Hepatocyte (in vitro differentiated cells): ENCODE results near the gene CCDC138. TPM values are rescaled to one million over a fixed set of nuclear protein-coding genes. Genes with fewer than 3 reads are reported as not detected.

Experiments
- DNase-seq: peaks from one replicate; pipeline ENCODE4 v3.0.0-alpha.2; 2016; ENCODE audit warnings: low spot score
- H2AFZ ChIP-seq: fragments of 200-600 bp; sonication (generic); 2 replicates; pipeline ENCODE4 v1.6.0; 2016; ENCODE audit warnings: antibody characterized with exemption, mild to moderate bottlenecking
- H3K27ac ChIP-seq: fragments of 200-600 bp; sonication (generic); 2 replicates; pipeline ENCODE4 v1.5.1; 2016; ENCODE audit warnings: mild to moderate bottlenecking
- H3K27me3 ChIP-seq: fragments of 200-600 bp; sonication (generic); 2 replicates; pipeline ENCODE4 v1.6.1; 2016
- H3K36me3 ChIP-seq: fragments of 200-600 bp; sonication (generic); replicated peaks from 2 replicates; pipeline ENCODE4 v1.5.1; 2016; ENCODE audit warnings: low read depth; ENCODE audit not compliant: insufficient read depth
- H3K4me1 ChIP-seq: fragments of 200-600 bp; sonication (generic); 2 replicates; pipeline ENCODE4 v1.5.1; 2016; ENCODE audit warnings: mild to moderate bottlenecking, moderate library complexity; ENCODE audit not compliant: insufficient read depth
- H3K4me2 ChIP-seq: fragments of 200-600 bp; sonication (generic); 2 replicates; pipeline ENCODE4 v1.6.0; 2016
- H3K4me3 ChIP-seq: fragments of 200-600 bp; sonication (generic); 2 replicates; pipeline ENCODE4 v1.5.1; 2016; ENCODE audit warnings: mild to moderate bottlenecking
- H3K79me2 ChIP-seq: fragments of 200-600 bp; sonication (generic); 2 replicates; pipeline ENCODE4 v1.6.0; 2017; ENCODE audit warnings: mild to moderate bottlenecking
- H3K9me2 ChIP-seq: fragments of 200-600 bp; sonication (generic); replicated peaks from 2 replicates; pipeline ENCODE4 v1.6.0; 2017; ENCODE audit warnings: mild to moderate bottlenecking; ENCODE audit not compliant: insufficient read depth
- H3K9me3 ChIP-seq: fragments of 200-600 bp; sonication (generic); 2 replicates; pipeline ENCODE4 v1.5.1; 2016; ENCODE audit warnings: low read depth, mild to moderate bottlenecking
- H4K20me1 ChIP-seq: fragments of 200-600 bp; sonication (generic); 2 replicates; pipeline ENCODE4 v1.6.0; 2016; ENCODE audit warnings: mild to moderate bottlenecking; ENCODE audit not compliant: insufficient read depth, poor library complexity, severe bottlenecking
- CTCF ChIP-seq: fragments of 200-600 bp; sonication (generic); IDR thresholded peaks from 2 replicates; pipeline ENCODE4 v1.5.1; 2016; ENCODE audit warnings: antibody characterized with exemption, mild to moderate bottlenecking; ENCODE audit not compliant: poor library complexity
- EZH2 ChIP-seq: fragments of 200-600 bp; sonication (generic); IDR thresholded peaks from 2 replicates; pipeline ENCODE4 v1.6.1; 2016; ENCODE audit warnings: antibody characterized with exemption, mild to moderate bottlenecking, borderline replicate concordance
- EZH2phosphoT487 ChIP-seq: fragments of 200-600 bp; sonication (generic); IDR thresholded peaks from one replicate; pipeline ENCODE4 v1.6.1; 2018; ENCODE audit warnings: antibody characterized with exemption, mild to moderate bottlenecking, low read depth, moderate library complexity; ENCODE audit not compliant: unreplicated experiment, severe bottlenecking
- WGBS: methylation state at CpG from one replicate; pipeline ENCODE4 v1.1.6; 2016; ENCODE audit warnings: low lambda C conversion rate; ENCODE audit errors: missing lambda C conversion rate; 5-methylcytosine and 5-hydroxymethylcytosine counted together
- polyA plus RNA-seq: library from polyadenylated mRNA; unstranded; fragments of >200 nt; fragmentation: Nextera tagmentation; extraction: Ambion mirVana; gene quantifications from 2 replicates; pipeline ENCODE4 v1.2.1, GENCODE V29; 2016
- total RNA-seq: library from RNA; depleted of rRNA; stranded (reverse); fragments of >200 nt; gene quantifications from 2 replicates; pipeline ENCODE4 v1.2.3, GENCODE V29; 2014

The CCDC138 gene
- total and polyA plus RNA-seq, 2 experiments from 2014 or later = 2.7 to 6.6 TPM

DNA sequence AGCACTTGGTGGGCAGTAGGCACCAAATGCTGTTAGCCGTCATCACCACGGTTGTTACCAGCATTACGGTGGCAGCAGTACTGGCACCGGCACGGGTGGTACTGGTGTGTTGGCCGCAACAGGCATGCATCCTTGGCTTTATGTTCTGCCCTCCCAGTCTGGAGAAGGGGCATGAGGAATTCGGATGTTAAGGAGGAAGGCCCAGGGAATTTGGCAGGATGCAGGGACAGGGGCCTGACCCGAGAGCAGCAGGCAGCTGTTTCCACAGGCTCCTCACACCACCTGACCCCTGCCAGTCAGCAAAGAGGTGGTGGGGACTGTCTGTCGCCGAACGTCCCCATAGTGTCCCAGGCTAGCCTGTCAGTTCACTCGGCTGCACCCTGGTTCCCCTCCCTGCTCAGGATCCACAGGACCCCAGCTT lies 123.5 kb downstream of the CCDC138 start:
- Histone ChIP-seq H3K79me2 (no peaks in the 10 kb centered on the region), H3K9me2 (no peaks in the 10 kb centered on the region), H3K9me3 (no peaks in the 10 kb centered on the region), H3K4me3 (no peak overlapping the region), H3K4me1 (no peaks in the 10 kb centered on the region), H2AFZ (no peak overlapping the region), H3K4me2 (no peak overlapping the region), H3K36me3 (no peaks in the 10 kb centered on the region), H3K27ac (no peak overlapping the region), H4K20me1 (no peaks in the 10 kb centered on the region), H3K27me3 (no peaks in the 10 kb centered on the region)
- TF ChIP-seq EZH2phosphoT487 = no peak
- no peak for TF ChIP-seq EZH2
- no peak for TF ChIP-seq CTCF
- WGBS = 90% methylated on average over 12 of the region's 12 CpGs
- no peak for DNase-seq

DNA sequence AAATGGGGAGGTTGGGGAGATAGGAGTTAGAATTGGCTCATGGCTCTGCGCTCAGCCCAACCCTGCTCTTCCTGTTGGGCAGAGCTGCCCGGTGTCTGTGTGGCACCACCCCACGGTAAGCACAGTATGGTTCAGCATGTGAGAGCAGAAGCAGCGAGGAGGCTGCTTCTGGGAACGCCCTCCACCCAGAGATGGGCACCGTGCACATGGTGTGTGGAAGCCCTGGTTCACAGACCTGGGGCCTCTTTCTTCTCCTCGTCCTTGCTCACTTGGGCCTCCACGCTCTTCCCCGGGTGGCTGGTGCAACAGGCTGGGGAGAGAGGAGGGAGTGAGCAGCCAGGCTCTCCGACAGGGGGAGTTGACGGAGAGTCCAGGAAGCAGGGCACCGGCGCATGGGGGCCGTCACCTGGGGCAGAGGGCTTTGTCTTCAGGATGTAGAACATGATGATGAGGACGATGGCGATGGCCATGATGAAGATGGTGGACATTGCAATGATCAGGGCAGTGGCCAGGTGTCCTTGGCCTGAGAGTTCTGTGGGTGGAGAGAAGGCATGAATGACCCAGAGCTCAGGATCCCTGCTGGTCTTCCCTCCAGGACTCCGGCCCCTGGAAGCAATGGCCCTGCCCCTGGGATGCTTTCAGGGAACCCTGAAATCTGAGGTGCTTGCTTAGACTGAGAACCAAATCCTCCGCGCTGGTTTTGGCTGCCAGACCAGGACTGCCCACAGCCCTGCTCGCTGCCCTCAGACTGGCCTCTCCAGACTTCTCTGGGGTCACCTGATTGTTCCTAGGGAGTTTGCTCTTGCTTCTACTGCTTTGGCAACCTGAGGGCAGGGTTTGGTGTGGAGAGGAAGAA lies 124.2 kb downstream of the CCDC138 start:
- no peak overlapping the region for H3K4me2 ChIP-seq
- H2AFZ ChIP-seq = no peak overlapping the region
- DNase-seq = no peak
- H3K36me3 ChIP-seq = no peaks in the 10 kb centered on the region
- no peaks in the 10 kb centered on the region for H3K9me2 ChIP-seq
- H3K79me2 ChIP-seq = no peaks in the 10 kb centered on the region
- no peaks in the 10 kb centered on the region for H4K20me1 ChIP-seq
- TF ChIP-seq EZH2 (no peak), CTCF (no peak), EZH2phosphoT487 (no peak)
- H3K4me1 ChIP-seq = no peaks in the 10 kb centered on the region
- WGBS = 87% methylated on average over 20 of the region's 20 CpGs
- no peak overlapping the region for H3K4me3 ChIP-seq
- H3K27me3 ChIP-seq = no peaks in the 10 kb centered on the region
- no peak overlapping the region for H3K27ac ChIP-seq
- no peaks in the 10 kb centered on the region for H3K9me3 ChIP-seq

DNA sequence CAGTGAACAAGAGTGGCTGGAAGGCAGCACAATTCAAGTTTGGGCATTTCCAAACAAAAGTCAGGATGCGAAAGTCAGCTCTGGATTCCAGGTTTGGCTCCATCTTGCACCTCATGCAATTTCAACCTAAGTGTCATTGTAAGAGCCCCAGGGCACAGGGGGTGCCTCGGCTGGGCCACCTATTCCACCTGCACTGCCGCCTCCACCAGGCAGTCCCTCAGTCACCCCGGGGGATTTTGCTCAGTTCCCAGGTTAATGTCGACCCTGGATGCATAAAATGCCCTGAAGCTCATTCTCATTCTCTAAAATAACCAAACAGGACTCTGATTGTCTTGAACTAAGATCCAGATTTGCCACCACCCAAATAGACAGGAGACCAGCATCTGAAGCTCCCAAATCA lies 124.8 kb downstream of the CCDC138 start:
- H3K4me2 ChIP-seq = no peak overlapping the region
- DNase-seq = no peak
- H2AFZ ChIP-seq = no peak overlapping the region
- WGBS = 84% methylated on average over 5 of the region's 5 CpGs
- no peaks in the 10 kb centered on the region for H3K9me2 ChIP-seq
- H3K4me3 ChIP-seq = no peak overlapping the region
- H3K79me2 ChIP-seq = no peaks in the 10 kb centered on the region
- H3K9me3 ChIP-seq = no peaks in the 10 kb centered on the region
- no peaks in the 10 kb centered on the region for H3K36me3 ChIP-seq
- H3K4me1 ChIP-seq = no peaks in the 10 kb centered on the region
- no peaks in the 10 kb centered on the region for H4K20me1 ChIP-seq
- TF ChIP-seq EZH2phosphoT487 (no peak), EZH2 (no peak), CTCF (no peak)
- no peak overlapping the region for H3K27ac ChIP-seq
- no peaks in the 10 kb centered on the region for H3K27me3 ChIP-seq
